AG09319 (cell line): Measurements from ENCODE around the gene STX11.

Source experiments
- DNase-seq: peaks from one replicate; pipeline ENCODE4 v3.0.0-alpha.2; 2010; ENCODE audit warnings: low read depth; ENCODE audit errors: extremely low read depth
- CTCF ChIP-seq: IDR thresholded peaks from 2 replicates; pipeline ENCODE4 v1.5.1; 2011; ENCODE audit warnings: low read depth, mild to moderate bottlenecking, inconsistent platforms, low read length, moderate library complexity

Gene STX11

GRCh38 chr6:144141470-144141869 lies 8.8 kb upstream of the STX11 start:
- DNase-seq, result no peak
- TF ChIP-seq CTCF, result no peak

DNA sequence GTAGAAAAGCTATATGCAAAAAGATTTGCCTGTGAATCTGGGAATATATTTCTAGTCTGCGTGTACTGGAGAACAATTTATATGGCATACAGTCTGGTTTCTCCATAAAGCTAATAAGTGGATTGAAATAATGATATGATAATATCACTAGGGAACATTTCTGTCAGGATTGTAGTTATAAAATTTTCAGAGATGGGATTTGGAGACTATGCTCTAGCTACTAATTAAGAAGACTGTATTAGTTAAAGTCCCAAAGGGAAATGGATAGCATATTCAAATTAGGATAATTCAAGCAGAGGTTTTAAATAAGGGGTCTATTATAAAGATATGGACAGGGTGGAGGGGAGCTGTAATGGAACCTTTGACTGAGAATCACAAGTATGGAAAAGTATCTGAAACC lies 7.2 kb upstream of the STX11 start:
- DNase-seq, result no peak
- TF ChIP-seq CTCF, result no peak

DNA sequence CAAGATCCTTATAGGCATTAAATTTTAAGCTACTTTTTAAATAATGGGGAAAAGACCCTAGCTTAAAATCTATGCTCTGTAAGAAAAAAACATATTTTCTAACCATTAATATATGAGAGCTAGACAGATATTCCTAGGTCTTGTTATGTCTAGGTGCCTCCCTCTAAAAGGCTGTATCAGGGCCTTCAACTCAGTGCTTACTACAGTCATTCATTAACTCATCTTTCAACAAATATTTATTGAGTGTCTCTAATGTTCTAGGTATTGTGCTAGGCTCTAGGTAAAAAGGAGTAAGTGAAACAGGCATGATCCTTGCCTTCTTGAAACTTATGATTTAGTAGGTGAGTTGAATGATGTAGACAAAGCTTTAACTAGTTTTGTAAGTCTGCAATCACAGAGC lies 6.4 kb upstream of the STX11 start:
- DNase-seq, result no peak
- TF ChIP-seq CTCF, result no peak

DNA sequence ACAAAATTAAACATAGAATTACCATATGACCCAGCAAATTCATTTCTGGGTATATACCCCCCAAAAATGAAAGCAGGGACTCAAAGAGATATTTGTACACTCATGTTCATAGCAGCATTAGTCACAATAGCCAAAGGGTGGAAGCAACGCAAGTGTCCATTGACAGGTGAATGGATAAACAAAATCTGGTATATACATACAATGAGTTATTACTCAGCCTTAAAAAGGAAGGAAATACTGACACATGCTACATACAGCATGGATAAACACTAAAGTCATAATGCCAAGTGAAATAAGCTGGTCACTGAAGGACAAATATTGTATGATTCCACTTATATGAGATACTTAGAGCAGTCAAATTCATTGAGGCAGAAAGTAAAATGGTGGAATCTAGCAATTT lies 5.3 kb upstream of the STX11 start:
- DNase-seq, result no peak

DNA sequence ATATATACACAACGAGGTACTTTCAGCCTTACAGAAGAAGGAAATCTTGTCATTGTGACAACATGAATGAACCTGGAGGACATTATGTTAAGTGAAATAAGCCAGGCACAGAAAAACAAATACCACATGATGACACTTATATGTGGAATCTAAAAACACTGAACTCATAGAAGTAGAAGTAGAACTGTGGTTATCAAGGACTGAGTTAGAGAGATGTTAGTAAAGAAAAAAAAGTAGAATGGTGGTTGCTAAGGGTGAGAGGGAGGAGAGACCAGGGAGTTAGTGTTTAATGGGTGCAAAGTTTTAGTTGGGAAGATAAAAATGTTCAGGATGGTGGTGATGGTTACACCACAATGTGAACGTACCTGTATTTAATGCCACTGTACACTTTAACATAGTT lies 4.8 kb upstream of the STX11 start:
- DNase-seq, result no peak

More for the DNA sequence above, 5.3 kb upstream of the STX11 start:
- TF ChIP-seq CTCF, result no peak

DNA sequence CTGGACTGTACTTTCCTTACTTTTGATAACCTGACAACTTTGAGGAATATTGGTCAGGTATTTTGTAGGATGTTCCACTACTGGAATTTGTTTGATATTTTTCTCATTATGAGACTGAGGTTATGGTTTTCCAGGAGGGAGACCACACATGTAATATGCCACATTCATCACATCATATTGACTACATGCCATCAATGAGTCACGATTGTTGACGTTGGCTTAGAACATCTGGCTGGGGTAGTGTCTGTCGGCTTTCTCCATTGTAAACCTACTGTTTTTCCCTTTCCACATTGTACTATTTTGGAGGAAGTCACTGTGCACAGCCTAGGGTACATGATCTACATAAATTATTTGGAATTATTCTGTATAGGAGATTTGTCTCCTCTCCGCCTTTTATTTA lies 1.4 kb upstream of the STX11 start:
- no peak for TF ChIP-seq CTCF
- DNase-seq, result no peak

More for the DNA sequence above, 4.8 kb upstream of the STX11 start:
- TF ChIP-seq CTCF, result no peak

- TF ChIP-seq CTCF, result no peak
These were observed 791 bp upstream of the STX11 start for GRCh38 chr6:144149558-144149893.

More at GRCh38 chr6:144149558-144149893, 791 bp upstream of the STX11 start:
- DNase-seq, result no peak
